ENCODE results near the gene SLC25A26. TPM values are rescaled to one million over a fixed set of nuclear protein-coding genes. Genes with fewer than 3 reads are reported as not detected.

The SLC25A26 gene
- total and polyA plus RNA-seq, 2 of the 13 experiments (the other 11 are each of a cell fraction or from before 2014, with no cell fraction given), result 23.1 to 32.7 TPM

DNA sequence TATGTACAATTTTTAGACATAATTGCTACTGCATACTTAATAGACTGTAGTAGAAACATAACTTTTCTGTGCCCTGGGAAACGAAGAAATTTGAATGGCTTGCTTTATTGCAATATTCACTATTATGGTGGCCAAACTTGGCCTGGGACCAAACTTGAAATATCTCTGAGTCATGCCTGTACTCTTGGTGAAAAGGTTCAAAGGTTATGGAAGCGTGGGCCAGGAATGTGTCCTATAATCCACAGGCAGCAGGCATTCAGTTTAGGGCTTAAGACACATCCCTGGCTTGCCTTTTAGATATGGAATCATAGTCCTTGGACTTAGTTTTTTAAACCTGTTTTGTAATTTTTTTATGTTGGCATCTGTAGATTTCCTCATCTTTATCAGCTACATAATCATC, 155.8 kb downstream of the SLC25A26 start (continued):
- 0 out of 2 replicates have a peak, but pooled peaks have one; percentile 33 for TF ChIP-seq HMG20A (CRISPR knock-in tag; IDR thresholded peaks at IDR 0.05; ENCODE audit: borderline replicate concordance)
- no peak for TF ChIP-seq ZNF225 (CRISPR knock-in tag; IDR thresholded peaks at IDR 0.05)
- 0 out of 2 replicates have a peak, but pooled peaks have one; percentile 19 for TF ChIP-seq RXRB (CRISPR knock-in tag; IDR thresholded peaks at IDR 0.05; ENCODE audit: borderline replicate concordance)
- peak; percentile 99 for TF ChIP-seq ZNF644 (CRISPR knock-in tag; IDR thresholded peaks at IDR 0.05; ENCODE audit: low read depth)
- peak; percentile 68; the same call in 1 of the 2 replicates for TF ChIP-seq NFE2L2 (IDR thresholded peaks at IDR 0.05; ENCODE audit: low read length)
- TF ChIP-seq LCORL (IDR thresholded peaks at IDR 0.05), result peak; percentile 54; the same call in 1 of the 2 replicates
- peak; percentile 81 for TF ChIP-seq LCORL (CRISPR knock-in tag; IDR thresholded peaks at IDR 0.05)
- TF ChIP-seq NFE2 (CRISPR knock-in tag; IDR thresholded peaks at IDR 0.05), result peak; percentile 62; the same call in 1 of the 2 replicates
- TF ChIP-seq JUN (CRISPR knock-in tag; IDR thresholded peaks at IDR 0.05), result peak; percentile 30; the same call in 1 of the 2 replicates
- TF ChIP-seq JUND (CRISPR knock-in tag; IDR thresholded peaks at IDR 0.05), result peak; percentile 74
- peak; percentile 42; the same call in 1 of the 2 replicates for TF ChIP-seq MAFF (IDR thresholded peaks at IDR 0.05; ENCODE audit: low read depth, low read length)
- TF ChIP-seq RFX3 (CRISPR knock-in tag; IDR thresholded peaks at IDR 0.05), result no peak
- TF ChIP-seq POGZ (CRISPR knock-in tag; IDR thresholded peaks at IDR 0.05), result peak; percentile 89
- no peak for TF ChIP-seq REL (CRISPR knock-in tag; conservative IDR thresholded peaks at IDR 0.05)
- peak; percentile 47; the same call in 1 of the 2 replicates for TF ChIP-seq SALL1 (CRISPR knock-in tag; IDR thresholded peaks at IDR 0.05)
- no peak for TF ChIP-seq NR2F6 (IDR thresholded peaks at IDR 0.05)
- TF ChIP-seq NR2F6 (CRISPR knock-in tag; IDR thresholded peaks at IDR 0.05), result peak; percentile 51; the same call in 1 of the 2 replicates
- peak; percentile 95 for TF ChIP-seq TEAD3 (CRISPR knock-in tag; optimal IDR thresholded peaks at IDR 0.05; ENCODE audit: borderline replicate concordance)
- TF ChIP-seq, protein P1, sequence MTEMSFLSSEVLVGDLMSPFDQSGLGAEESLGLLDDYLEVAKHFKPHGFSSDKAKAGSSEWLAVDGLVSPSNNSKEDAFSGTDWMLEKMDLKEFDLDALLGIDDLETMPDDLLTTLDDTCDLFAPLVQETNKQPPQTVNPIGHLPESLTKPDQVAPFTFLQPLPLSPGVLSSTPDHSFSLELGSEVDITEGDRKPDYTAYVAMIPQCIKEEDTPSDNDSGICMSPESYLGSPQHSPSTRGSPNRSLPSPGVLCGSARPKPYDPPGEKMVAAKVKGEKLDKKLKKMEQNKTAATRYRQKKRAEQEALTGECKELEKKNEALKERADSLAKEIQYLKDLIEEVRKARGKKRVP (CRISPR knock-in tag; IDR thresholded peaks at IDR 0.05), result 0 out of 4 replicates have a peak, but pooled peaks of 1 of the 2 experiments have one; percentile 19
- TF ChIP-seq, protein P2, sequence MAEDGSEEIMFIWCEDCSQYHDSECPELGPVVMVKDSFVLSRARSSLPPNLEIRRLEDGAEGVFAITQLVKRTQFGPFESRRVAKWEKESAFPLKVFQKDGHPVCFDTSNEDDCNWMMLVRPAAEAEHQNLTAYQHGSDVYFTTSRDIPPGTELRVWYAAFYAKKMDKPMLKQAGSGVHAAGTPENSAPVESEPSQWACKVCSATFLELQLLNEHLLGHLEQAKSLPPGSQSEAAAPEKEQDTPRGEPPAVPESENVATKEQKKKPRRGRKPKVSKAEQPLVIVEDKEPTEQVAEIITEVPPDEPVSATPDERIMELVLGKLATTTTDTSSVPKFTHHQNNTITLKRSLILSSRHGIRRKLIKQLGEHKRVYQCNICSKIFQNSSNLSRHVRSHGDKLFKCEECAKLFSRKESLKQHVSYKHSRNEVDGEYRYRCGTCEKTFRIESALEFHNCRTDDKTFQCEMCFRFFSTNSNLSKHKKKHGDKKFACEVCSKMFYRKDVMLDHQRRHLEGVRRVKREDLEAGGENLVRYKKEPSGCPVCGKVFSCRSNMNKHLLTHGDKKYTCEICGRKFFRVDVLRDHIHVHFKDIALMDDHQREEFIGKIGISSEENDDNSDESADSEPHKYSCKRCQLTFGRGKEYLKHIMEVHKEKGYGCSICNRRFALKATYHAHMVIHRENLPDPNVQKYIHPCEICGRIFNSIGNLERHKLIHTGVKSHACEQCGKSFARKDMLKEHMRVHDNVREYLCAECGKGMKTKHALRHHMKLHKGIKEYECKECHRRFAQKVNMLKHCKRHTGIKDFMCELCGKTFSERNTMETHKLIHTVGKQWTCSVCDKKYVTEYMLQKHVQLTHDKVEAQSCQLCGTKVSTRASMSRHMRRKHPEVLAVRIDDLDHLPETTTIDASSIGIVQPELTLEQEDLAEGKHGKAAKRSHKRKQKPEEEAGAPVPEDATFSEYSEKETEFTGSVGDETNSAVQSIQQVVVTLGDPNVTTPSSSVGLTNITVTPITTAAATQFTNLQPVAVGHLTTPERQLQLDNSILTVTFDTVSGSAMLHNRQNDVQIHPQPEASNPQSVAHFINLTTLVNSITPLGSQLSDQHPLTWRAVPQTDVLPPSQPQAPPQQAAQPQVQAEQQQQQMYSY (CRISPR knock-in tag; IDR thresholded peaks at IDR 0.05), result no peak
- TF ChIP-seq, protein P3, sequence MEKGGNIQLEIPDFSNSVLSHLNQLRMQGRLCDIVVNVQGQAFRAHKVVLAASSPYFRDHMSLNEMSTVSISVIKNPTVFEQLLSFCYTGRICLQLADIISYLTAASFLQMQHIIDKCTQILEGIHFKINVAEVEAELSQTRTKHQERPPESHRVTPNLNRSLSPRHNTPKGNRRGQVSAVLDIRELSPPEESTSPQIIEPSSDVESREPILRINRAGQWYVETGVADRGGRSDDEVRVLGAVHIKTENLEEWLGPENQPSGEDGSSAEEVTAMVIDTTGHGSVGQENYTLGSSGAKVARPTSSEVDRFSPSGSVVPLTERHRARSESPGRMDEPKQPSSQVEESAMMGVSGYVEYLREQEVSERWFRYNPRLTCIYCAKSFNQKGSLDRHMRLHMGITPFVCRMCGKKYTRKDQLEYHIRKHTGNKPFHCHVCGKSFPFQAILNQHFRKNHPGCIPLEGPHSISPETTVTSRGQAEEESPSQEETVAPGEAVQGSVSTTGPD (CRISPR knock-in tag; IDR thresholded peaks at IDR 0.05), result 0 out of 2 replicates have a peak, but pooled peaks have one; percentile 23
- TF ChIP-seq RARA (CRISPR knock-in tag; IDR thresholded peaks at IDR 0.05), result 0 out of 2 replicates have a peak, but pooled peaks have one; percentile 16
- TF ChIP-seq ZNF775 (CRISPR knock-in tag; IDR thresholded peaks at IDR 0.05; ENCODE audit: borderline replicate concordance), result no peak
- 0 out of 2 replicates have a peak, but pooled peaks have one; percentile 26 for TF ChIP-seq TARDBP (CRISPR knock-in tag; IDR thresholded peaks at IDR 0.05)
- TF ChIP-seq ZNF331 (CRISPR knock-in tag; IDR thresholded peaks at IDR 0.05), result peak; percentile 34; the same call in 1 of the 2 replicates
